A549 (cell line): Measurements from ENCODE around the gene ARHGAP42. TPM values are rescaled to one million over a fixed set of nuclear protein-coding genes. Genes with fewer than 3 reads are reported as not detected.

Experiments
- ATAC-seq, 2 experiments: fragments of 200-7000 bp in 1 of 2; fragments of >200 bp in 1 of 2; cut with Nextera tagmentation in 1 of 2; cut with Tn5 transposase in 1 of 2; 3 replicates each; pipeline versions ENCODE4 v1.8.0 to v1.9.1; 2018 to 2020; ENCODE audit warnings: mild to moderate bottlenecking in 1 of 2, moderate library complexity in 1 of 2
- CTCF ChIA-PET: fragments of 300-600 bp; sonication (Branson Sonifier 250); formaldehyde crosslinking; extraction: SDS; loops from one replicate; lab custom pipeline; 2021; ENCODE audit warnings: antibody characterized with exemption, inconsistent platforms; lab: Yijun Ruan, JAX
- POLR2A ChIA-PET: fragments of 350-600 bp; formaldehyde crosslinking; extraction: SDS; loops from one replicate; lab custom pipeline; 2021; ENCODE audit warnings: antibody characterized with exemption, inconsistent platforms; lab: Yijun Ruan, JAX
- DNase-seq, 2 experiments: peaks; one replicate each; pipeline versions ENCODE4 v3.0.0 to v3.0.0-alpha.2; 2011 to 2016; ENCODE audit warnings: low read depth in 1 of 2, low spot score in 1 of 2
- FAIRE-seq: peaks from 2 replicates; lab custom pipeline; 2011; peaks lifted over from hg19 to GRCh38; lab: Jason Lieb, UNC
- H3K27ac ChIP-seq, 2 experiments: fragments of >200 bp; sonication (Bioruptor Twin); formaldehyde crosslinking; 3 replicates each; pipeline ENCODE4 v1.5.1; 2016 to 2017
- H3K4me1 ChIP-seq: fragments of >200 bp; sonication (Bioruptor Twin); formaldehyde crosslinking; 3 replicates; pipeline ENCODE4 v1.6.1; 2016
- H3K4me2 ChIP-seq: fragments of >200 bp; sonication (Bioruptor Twin); formaldehyde crosslinking; 3 replicates; pipeline ENCODE4 v1.6.1; 2016
- H3K4me3 ChIP-seq: fragments of >200 bp; sonication (Bioruptor Twin); formaldehyde crosslinking; 3 replicates; pipeline ENCODE4 v1.5.1; 2016
- H3K9me3 ChIP-seq: fragments of >200 bp; sonication (Bioruptor Twin); formaldehyde crosslinking; 3 replicates; pipeline ENCODE4 v1.6.1; 2016
- ATOH8 ChIP-seq: fragments of 250-450 bp; sonication (Bioruptor Pico); IDR thresholded peaks from 2 replicates; pipeline ENCODE4 v1.5.0; 2020; ENCODE audit warnings: low read depth, mild to moderate bottlenecking, moderate library complexity
- BHLHE40 ChIP-seq: IDR thresholded peaks from 2 replicates; pipeline ENCODE4 v1.6.1; 2012; ENCODE audit warnings: low read depth, low read length, inconsistent platforms
- CBX2 ChIP-seq: fragments of 200-600 bp; sonication (generic); IDR thresholded peaks from 2 replicates; pipeline ENCODE4 v1.6.1; 2016; ENCODE audit warnings: low read depth, mild to moderate bottlenecking, borderline replicate concordance
- CBX8 ChIP-seq: fragments of 200-600 bp; sonication (generic); IDR thresholded peaks from 2 replicates; pipeline ENCODE4 v1.6.1; 2016
- CEBPB ChIP-seq, 2 experiments: fragments of >200 bp in 1 of 2; sonication (Bioruptor Twin) in 1 of 2; formaldehyde crosslinking in 1 of 2; IDR thresholded peaks; 2 replicates each; pipeline ENCODE4 v1.6.1; 2012 to 2016
- CHD2 ChIP-seq: fragments of 150-350 bp; IDR thresholded peaks from 2 replicates; pipeline ENCODE4 v1.6.1; 2014; ENCODE audit warnings: low read length; ENCODE audit not compliant: partially characterized antibody
- CHD4 ChIP-seq: fragments of 200-600 bp; sonication (generic); IDR thresholded peaks from 2 replicates; pipeline ENCODE4 v1.6.1; 2016; ENCODE audit warnings: antibody characterized with exemption, mild to moderate bottlenecking, borderline replicate concordance
- EHMT2 ChIP-seq: fragments of 200-600 bp; sonication (generic); IDR thresholded peaks from 2 replicates; pipeline ENCODE4 v1.6.1; 2016; ENCODE audit warnings: antibody characterized with exemption, low read depth, mild to moderate bottlenecking, moderate library complexity
- GATA3 ChIP-seq: IDR thresholded peaks from 2 replicates; pipeline ENCODE4 v1.6.1; 2012; ENCODE audit warnings: borderline replicate concordance
- HES2 ChIP-seq: fragments of >200 bp; sonication (Bioruptor Twin); formaldehyde crosslinking; IDR thresholded peaks from 2 replicates; pipeline ENCODE4 v1.6.1; 2016
- HEYL ChIP-seq: fragments of 250-450 bp; sonication (Bioruptor Pico); IDR thresholded peaks from 2 replicates; pipeline ENCODE4 v1.8.0; 2021; ENCODE audit warnings: mild to moderate bottlenecking, moderate library complexity
- HMGXB4 ChIP-seq: fragments of 250-450 bp; sonication (Bioruptor Pico); IDR thresholded peaks from 2 replicates; pipeline ENCODE4 v1.5.0; 2021; ENCODE audit warnings: mild to moderate bottlenecking, moderate library complexity, borderline replicate concordance
- HOXB5 ChIP-seq: fragments of 250-450 bp; sonication (Bioruptor Pico); IDR thresholded peaks from 2 replicates; pipeline ENCODE4 v1.5.0; 2020; ENCODE audit warnings: mild to moderate bottlenecking, moderate library complexity
- KDM1A ChIP-seq: fragments of 200-600 bp; sonication (generic); IDR thresholded peaks from 2 replicates; pipeline ENCODE4 v1.6.1; 2016; ENCODE audit warnings: low read depth, mild to moderate bottlenecking
- MAFK ChIP-seq: fragments of 450-650 bp; IDR thresholded peaks from 2 replicates; pipeline ENCODE4 v1.6.1; 2014; ENCODE audit not compliant: partially characterized antibody
- MAX ChIP-seq: IDR thresholded peaks from 2 replicates; pipeline ENCODE4 v1.6.1; 2012
- MAZ ChIP-seq: fragments of 150-350 bp; IDR thresholded peaks from 2 replicates; pipeline ENCODE4 v1.6.1; 2014; ENCODE audit warnings: antibody characterized with exemption, low read depth, low read length, borderline replicate concordance
- NFE2L2 ChIP-seq: fragments of 150-350 bp; conservative IDR thresholded peaks from 2 replicates; pipeline ENCODE4 v1.6.1; 2014; ENCODE audit warnings: low read length
- NR3C1 ChIP-seq: fragments of >200 bp; sonication (Bioruptor Twin); formaldehyde crosslinking; IDR thresholded peaks from 3 replicates; pipeline ENCODE4 v1.6.1; 2017
- POLR2AphosphoS2 ChIP-seq: conservative IDR thresholded peaks from 2 replicates; pipeline ENCODE4 v1.6.1; 2012; ENCODE audit warnings: low read length, improper control_type of control experiment, inconsistent platforms
- RAD21 ChIP-seq, 2 experiments: fragments of >200 bp in 1 of 2; sonication (Bioruptor Twin) in 1 of 2; formaldehyde crosslinking in 1 of 2; IDR thresholded peaks in 1 of 2; conservative IDR thresholded peaks in 1 of 2; 2 replicates in 1 of 2; 3 replicates in 1 of 2; pipeline ENCODE4 v1.6.1; 2012 to 2018; ENCODE audit warnings: inconsistent platforms in 1 of 2
- RARB ChIP-seq: fragments of 250-450 bp; sonication (Bioruptor Pico); IDR thresholded peaks from 2 replicates; pipeline ENCODE4 v1.8.0; 2021; ENCODE audit warnings: mild to moderate bottlenecking, moderate library complexity
- RNF2 ChIP-seq: fragments of 200-600 bp; sonication (generic); IDR thresholded peaks from 2 replicates; pipeline ENCODE4 v1.6.1; 2016; ENCODE audit warnings: low read depth, mild to moderate bottlenecking, antibody characterized with exemption, moderate library complexity, borderline replicate concordance
- TFCP2L1 ChIP-seq: fragments of 250-450 bp; sonication (Bioruptor Pico); IDR thresholded peaks from 2 replicates; pipeline ENCODE4 v1.5.0; 2021; ENCODE audit warnings: mild to moderate bottlenecking
- ZFP36 ChIP-seq: fragments of 450-650 bp; IDR thresholded peaks from 2 replicates; pipeline ENCODE4 v1.6.1; 2014; ENCODE audit warnings: borderline replicate concordance; ENCODE audit not compliant: partially characterized antibody
- WGBS: methylation state at CpG from one replicate; pipeline ENCODE4 v1.1.6; 2017; ENCODE audit errors: missing lambda C conversion rate; 5-methylcytosine and 5-hydroxymethylcytosine counted together
- polyA plus RNA-seq, 4 experiments: library from polyadenylated mRNA; depleted of rRNA in 3 of 4; stranded (reverse); fragments of >200 nt; fragmentation: RNase III in 1 of 4; extraction: RNeasy Plus Mini Kit Qiagen cat#74134 plus additional on column Dnase treatment in 1 of 4; gene quantifications; 2 replicates in 3 of 4; 3 replicates in 1 of 4; pipeline ENCODE4 v1.2.3, GENCODE V29; 2011 to 2017

Gene ARHGAP42
- polyA plus RNA-seq, 2 of the 4 experiments (the other 2 are of a cell fraction), result 5.1 to 17.0 TPM

GRCh38 chr11:100741866-100742625 is 55.0 kb downstream of the ARHGAP42 start:
- POLR2A ChIA-PET, result interaction anchor here (1.0 kb wide), 1 partner anchor 54 kb away, joined by 3 read pairs; no protein-coding TSS in a partner anchor
- no peak for FAIRE-seq
- 90% methylated on average over 5 of the region's 5 CpGs for WGBS
- no peak overlapping the region; a peak in 1 of 6 replicates for H3K27ac ChIP-seq
- H3K4me2 ChIP-seq, result no peak overlapping the region
- no peaks in the 10 kb centered on the region for H3K9me3 ChIP-seq
- no peak for ATAC-seq
- H3K4me1 ChIP-seq, result peaks cover 38% of the 10 kb centered on the region
- no peak for DNase-seq
- CTCF ChIA-PET, result no interaction called here
- TF ChIP-seq ATOH8 (no peak), CHD2 (no peak), ZFP36 (no peak), CEBPB (IDR thresholded peaks at IDR 0.05) (no peak), HOXB5 (CRISPR knock-in tag) (no peak), RNF2 (no peak), MAX (no peak), NFE2L2 (no peak), TFCP2L1 (no peak), HEYL (CRISPR knock-in tag) (no peak), MAZ (no peak), KDM1A (no peak), MAFK (no peak), CBX8 (no peak), RAD21 (conservative IDR thresholded peaks at IDR 0.05 in 1 of 2, IDR thresholded peaks at IDR 0.05 in 1 of 2) (no peak)
- H3K4me3 ChIP-seq, result no peak overlapping the region

GRCh38 chr11:100746448-100746847 is 59.4 kb downstream of the ARHGAP42 start:
- no peak for DNase-seq

More at GRCh38 chr11:100746448-100746847, 59.4 kb downstream of the ARHGAP42 start:
- ChIA-PET CTCF (no interaction called here), POLR2A (no interaction called here)
- Histone ChIP-seq H3K4me2 (no peak overlapping the region), H3K4me1 (peaks cover 13% of the 10 kb centered on the region; the same call in 2 of the 3 replicates), H3K9me3 (no peaks in the 10 kb centered on the region), H3K4me3 (no peak overlapping the region), H3K27ac (no peak overlapping the region)
- TF ChIP-seq EHMT2, result no peak
- no peak for TF ChIP-seq BHLHE40
- no peak for TF ChIP-seq HES2
- no peak for TF ChIP-seq HMGXB4 (CRISPR knock-in tag)
- TF ChIP-seq NFE2L2, result no peak
- TF ChIP-seq CBX2, result no peak
- no peak for TF ChIP-seq CHD4
- TF ChIP-seq MAFK, result no peak
- no peak for TF ChIP-seq GATA3
- TF ChIP-seq NR3C1, result no peak
- TF ChIP-seq POLR2AphosphoS2, result no peak
- TF ChIP-seq RARB, result no peak
- TF ChIP-seq ATOH8, result no peak
- WGBS, result 93% methylated on average over 6 of the region's 6 CpGs
- FAIRE-seq (no peak), ATAC-seq (no peak)
